ENCODE data around the gene AOPEP. TPM values are rescaled to one million over a fixed set of nuclear protein-coding genes. Genes with fewer than 3 reads are reported as not detected.

AOPEP gene
- total and polyA plus RNA-seq, 2 donors (not counting 3 experiments of a cell fraction or from before 2014, with no cell fraction given) = 20.2 to 41.6 TPM

DNA sequence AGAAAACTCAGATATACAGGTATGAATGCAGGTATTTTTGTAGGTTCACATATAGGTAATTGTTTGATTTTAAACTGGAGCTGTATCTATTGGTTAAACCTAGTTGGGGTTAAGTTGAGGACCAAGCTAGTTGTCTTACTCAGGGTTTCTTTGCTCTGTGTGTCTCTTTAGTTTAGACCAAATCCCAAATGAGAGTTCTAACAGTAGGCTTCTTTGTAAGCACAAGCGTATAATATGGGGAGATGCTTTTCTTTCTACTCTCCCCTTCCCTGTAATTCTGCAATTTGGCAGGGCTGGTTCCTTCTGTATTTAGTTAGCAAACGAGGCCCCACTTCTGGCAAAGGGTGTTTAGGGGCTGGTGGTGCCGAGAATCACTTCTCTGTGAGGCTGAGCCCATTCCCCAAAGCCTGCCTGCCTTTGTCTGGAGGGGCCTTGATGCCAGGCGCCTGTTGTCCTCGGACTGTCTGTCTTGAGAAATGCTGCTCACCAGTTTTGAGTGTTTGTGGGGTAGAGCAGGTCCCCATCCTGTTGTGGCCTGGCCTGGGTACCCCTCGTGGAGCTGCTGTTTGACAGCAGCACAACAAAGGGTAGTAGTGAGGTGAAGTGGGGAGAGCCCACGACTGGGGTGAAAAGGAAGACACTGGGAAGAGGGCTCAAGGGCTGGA, 331.8 kb downstream of the AOPEP start:
- peaks cover 24% of the 10 kb centered on the region for H3K79me2 ChIP-seq (ENCODE audit: control insufficient read depth, insufficient read depth, low read length)
- no peak overlapping the region for H3K4me2 ChIP-seq (ENCODE audit: insufficient read depth, low read length)
- intact Hi-C loops (cut with micrococcal nuclease) (no loop called here), dilution Hi-C loops (cut with MboI; ENCODE audit: extremely low pct_ligation_motif_present, low sequenced_read_pairs) (no loop called here)
- H3K27ac ChIP-seq (ENCODE audit: insufficient read depth, low read depth, low read length) = no peak overlapping the region
- H3K36me3 ChIP-seq (ENCODE audit: control insufficient read depth in 2 of 2, extremely low read depth in 1 of 2, insufficient read depth in 2 of 2, low read length in 2 of 2) = peaks cover 4 to 9% of the 10 kb centered on the region in 2 experiments
- BruUV-seq (replicated peaks) = no TSS peak
- FAIRE-seq = no peak
- H3K4me3 ChIP-seq (replicated peaks in 1 of 3; ENCODE audit: insufficient read depth in 1 of 3, low read depth in 1 of 3, low read length in 3 of 3) = no peak overlapping the region
- no peak for DNase-seq (ENCODE audit: low read depth, low spot score)
- no peaks in the 10 kb centered on the region for H3K27me3 ChIP-seq (ENCODE audit: control insufficient read depth in 2 of 2, insufficient read depth in 2 of 2, low read length in 2 of 2)
- no peaks in the 10 kb centered on the region for H3K9me1 ChIP-seq (replicated peaks; ENCODE audit: control insufficient read depth, extremely low read depth, insufficient read depth, low read length)
- H4K20me1 ChIP-seq (replicated peaks; ENCODE audit: control insufficient read depth, extremely low read depth, insufficient read depth, low read length) = no peaks in the 10 kb centered on the region
- H3K9ac ChIP-seq (replicated peaks; ENCODE audit: extremely low read depth, insufficient read depth, low read length) = no peak overlapping the region
- TF ChIP-seq FOS (IDR thresholded peaks at IDR 0.05; ENCODE audit: borderline replicate concordance, insufficient read depth, low read length) (no peak), GATA2 (IDR thresholded peaks at IDR 0.05; ENCODE audit: insufficient read depth, insufficient read length, low read depth, low read length) (no peak), POLR2A (IDR thresholded peaks at IDR 0.05; ENCODE audit: low read depth, low read length) (no peak), EZH2 (IDR thresholded peaks at IDR 0.05; ENCODE audit: borderline replicate concordance, low read depth, low read length, severe bottlenecking) (no peak), JUN (IDR thresholded peaks at IDR 0.05; ENCODE audit: borderline replicate concordance, insufficient read depth, insufficient read length, low read depth) (no peak), MYC (IDR thresholded peaks at IDR 0.05; ENCODE audit: low read depth, low read length) (no peak), POLR2AphosphoS5 (IDR thresholded peaks at IDR 0.05; ENCODE audit: insufficient read depth, low read depth, low read length) (no peak)
- TF ChIP-seq, protein P1, sequence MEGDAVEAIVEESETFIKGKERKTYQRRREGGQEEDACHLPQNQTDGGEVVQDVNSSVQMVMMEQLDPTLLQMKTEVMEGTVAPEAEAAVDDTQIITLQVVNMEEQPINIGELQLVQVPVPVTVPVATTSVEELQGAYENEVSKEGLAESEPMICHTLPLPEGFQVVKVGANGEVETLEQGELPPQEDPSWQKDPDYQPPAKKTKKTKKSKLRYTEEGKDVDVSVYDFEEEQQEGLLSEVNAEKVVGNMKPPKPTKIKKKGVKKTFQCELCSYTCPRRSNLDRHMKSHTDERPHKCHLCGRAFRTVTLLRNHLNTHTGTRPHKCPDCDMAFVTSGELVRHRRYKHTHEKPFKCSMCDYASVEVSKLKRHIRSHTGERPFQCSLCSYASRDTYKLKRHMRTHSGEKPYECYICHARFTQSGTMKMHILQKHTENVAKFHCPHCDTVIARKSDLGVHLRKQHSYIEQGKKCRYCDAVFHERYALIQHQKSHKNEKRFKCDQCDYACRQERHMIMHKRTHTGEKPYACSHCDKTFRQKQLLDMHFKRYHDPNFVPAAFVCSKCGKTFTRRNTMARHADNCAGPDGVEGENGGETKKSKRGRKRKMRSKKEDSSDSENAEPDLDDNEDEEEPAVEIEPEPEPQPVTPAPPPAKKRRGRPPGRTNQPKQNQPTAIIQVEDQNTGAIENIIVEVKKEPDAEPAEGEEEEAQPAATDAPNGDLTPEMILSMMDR (IDR thresholded peaks at IDR 0.05; ENCODE audit: extremely low read depth in 1 of 2, insufficient read depth in 1 of 2, low read depth in 1 of 2, low read length in 2 of 2) = no peak
- TF ChIP-seq, protein P2, sequence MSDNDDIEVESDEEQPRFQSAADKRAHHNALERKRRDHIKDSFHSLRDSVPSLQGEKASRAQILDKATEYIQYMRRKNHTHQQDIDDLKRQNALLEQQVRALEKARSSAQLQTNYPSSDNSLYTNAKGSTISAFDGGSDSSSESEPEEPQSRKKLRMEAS (IDR thresholded peaks at IDR 0.05; ENCODE audit: insufficient read depth, insufficient read length) = no peak
- no peaks in the 10 kb centered on the region for H3K9me3 ChIP-seq (replicated peaks; ENCODE audit: control insufficient read depth, insufficient read depth, low read length)
- no peak overlapping the region for H2AFZ ChIP-seq (ENCODE audit: low read depth, low read length)
- CTCF ChIA-PET = interaction anchor here (0.8 to 1.4 kb wide), 3 partner anchors 15 to 33 kb away, joined by 3 to 4 read pairs (median 3); no protein-coding TSS in a partner anchor
- H3K4me1 ChIP-seq (ENCODE audit: control insufficient read depth, extremely low read depth, insufficient read depth, low read length) = peaks cover 18% of the 10 kb centered on the region
- POLR2A ChIA-PET = no interaction called here

Data from endothelial cell of umbilical vein (primary cell).